Testis (tissue), 2 donors: ENCODE results near the gene LRRK1.

Experiments
- CTCF ChIP-seq, 3 experiments: fragments of 450-650 bp in 2 of 3; fragments of 200-600 bp in 1 of 3; sonication (generic) in 1 of 3; IDR thresholded peaks; one replicate each; pipeline ENCODE4 v1.5.1; 2016 to 2019; ENCODE audit warnings: antibody characterized with exemption in 3 of 3, mild to moderate bottlenecking in 2 of 3, moderate library complexity in 1 of 3
- POLR2A ChIP-seq: fragments of 450-650 bp; IDR thresholded peaks from one replicate; pipeline ENCODE4 v1.6.1; 2017; ENCODE audit warnings: antibody characterized with exemption, mild to moderate bottlenecking, moderate library complexity

GRCh38 chr15:101027273-101027901 is 108.2 kb downstream of the LRRK1 start:
- TF ChIP-seq CTCF (IDR thresholded peaks at IDR 0.05) (no peak), POLR2A (no peak)
